Measurements from ENCODE around the gene ERBB4. TPM values are rescaled to one million over a fixed set of nuclear protein-coding genes. Genes with fewer than 3 reads are reported as not detected.

The ERBB4 gene
- total RNA-seq, 2 experiments from 2014 or later: not detected

GRCh38 chr2:212536817-212537725 lies 1.5 kb downstream of the ERBB4 start:
- H2AFZ ChIP-seq (ENCODE audit: low read length): no peak overlapping the region
- intact Hi-C loops (cut with micrococcal nuclease; ENCODE audit: unreplicated experiment): no loop called here
- H3K9me3 ChIP-seq (ENCODE audit: low read length): no peaks in the 10 kb centered on the region
- ChIA-PET CTCF (ENCODE audit: unreplicated experiment) (no interaction called here), POLR2A (no interaction called here)
- no peak for DNase-seq (ENCODE audit: low spot score)
- H3K4me1 ChIP-seq (ENCODE audit: insufficient read depth, low read length, poor library complexity, severe bottlenecking): no peaks in the 10 kb centered on the region
- no peaks in the 10 kb centered on the region for H3K9me2 ChIP-seq (ENCODE audit: insufficient read depth, low read length)
- no peak overlapping the region for H3K4me2 ChIP-seq (ENCODE audit: low read length)
- H3K27ac ChIP-seq (ENCODE audit: low read depth, low read length, poor library complexity, severe bottlenecking): no peak overlapping the region
- BruUV-seq (replicated peaks): no TSS peak
- H4K20me1 ChIP-seq (ENCODE audit: insufficient read depth, low read length): no peaks in the 10 kb centered on the region
- TF ChIP-seq CTCF (conservative IDR thresholded peaks at IDR 0.05; ENCODE audit: low read length) (no peak), EZH2phosphoT487 (IDR thresholded peaks at IDR 0.05; ENCODE audit: borderline replicate concordance, low read depth, low read length) (no peak)
- H3K36me3 ChIP-seq (ENCODE audit: insufficient read depth, low read length): no peaks in the 10 kb centered on the region
- no peak overlapping the region for H3K4me3 ChIP-seq (ENCODE audit: low read depth, low read length, poor library complexity, severe bottlenecking)
- no peaks in the 10 kb centered on the region for H3K79me2 ChIP-seq (ENCODE audit: insufficient read depth, low read depth, low read length)

- CTCF ChIA-PET (ENCODE audit: unreplicated experiment): no interaction called here
- no peak overlapping the region for H3K27ac ChIP-seq (ENCODE audit: low read depth, low read length, poor library complexity, severe bottlenecking)
- H3K4me2 ChIP-seq (ENCODE audit: low read length): no peak overlapping the region
- H3K36me3 ChIP-seq (ENCODE audit: insufficient read depth, low read length): no peaks in the 10 kb centered on the region
- no peak overlapping the region for H3K4me3 ChIP-seq (ENCODE audit: low read depth, low read length, poor library complexity, severe bottlenecking)
- no TSS peak for BruUV-seq (replicated peaks)
- no peak for DNase-seq (ENCODE audit: low spot score)
- H3K79me2 ChIP-seq (ENCODE audit: insufficient read depth, low read depth, low read length): no peaks in the 10 kb centered on the region
- no peaks in the 10 kb centered on the region for H3K4me1 ChIP-seq (ENCODE audit: insufficient read depth, low read length, poor library complexity, severe bottlenecking)
- no peak overlapping the region for H2AFZ ChIP-seq (ENCODE audit: low read length)
- H4K20me1 ChIP-seq (ENCODE audit: insufficient read depth, low read length): no peaks in the 10 kb centered on the region
- intact Hi-C loops (cut with micrococcal nuclease; ENCODE audit: unreplicated experiment): no loop called here
- no peaks in the 10 kb centered on the region for H3K9me2 ChIP-seq (ENCODE audit: insufficient read depth, low read length)
- POLR2A ChIA-PET: interaction anchor here (0.6 kb wide), 1 partner anchor 71 kb away, joined by 3 read pairs; no protein-coding TSS in a partner anchor
- H3K9me3 ChIP-seq (ENCODE audit: low read length): no peaks in the 10 kb centered on the region
- TF ChIP-seq EZH2phosphoT487 (IDR thresholded peaks at IDR 0.05; ENCODE audit: borderline replicate concordance, low read depth, low read length) (no peak), CTCF (conservative IDR thresholded peaks at IDR 0.05; ENCODE audit: low read length) (no peak)
Measured at GRCh38 chr2:212535996-212536816, 2.4 kb downstream of the ERBB4 start.
